Measurements from ENCODE around the gene OR56A5.

The OR56A5 gene

DNA sequence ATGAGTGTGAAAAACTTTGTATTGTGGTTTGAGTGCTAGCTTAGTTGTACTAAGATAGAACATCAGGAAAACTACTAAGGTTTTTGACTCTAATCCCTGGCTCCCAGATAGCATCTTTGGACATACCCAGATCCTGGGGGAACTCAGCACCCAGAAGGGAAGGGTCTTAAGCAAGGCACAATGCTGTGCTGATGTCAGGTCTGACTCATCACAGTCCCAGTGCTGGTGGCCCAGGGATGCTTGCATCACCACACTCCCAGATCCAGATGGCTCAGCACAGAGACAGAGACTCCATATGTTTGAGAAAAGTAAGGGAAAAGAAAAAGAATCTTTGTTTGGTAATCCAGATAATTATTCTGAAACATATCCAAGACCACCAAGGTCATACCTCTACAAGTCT, 44.5 kb downstream of the OR56A5 start:
- DNase-seq (ENCODE audit: low spot score), result no peak
- TF ChIP-seq, protein P1, sequence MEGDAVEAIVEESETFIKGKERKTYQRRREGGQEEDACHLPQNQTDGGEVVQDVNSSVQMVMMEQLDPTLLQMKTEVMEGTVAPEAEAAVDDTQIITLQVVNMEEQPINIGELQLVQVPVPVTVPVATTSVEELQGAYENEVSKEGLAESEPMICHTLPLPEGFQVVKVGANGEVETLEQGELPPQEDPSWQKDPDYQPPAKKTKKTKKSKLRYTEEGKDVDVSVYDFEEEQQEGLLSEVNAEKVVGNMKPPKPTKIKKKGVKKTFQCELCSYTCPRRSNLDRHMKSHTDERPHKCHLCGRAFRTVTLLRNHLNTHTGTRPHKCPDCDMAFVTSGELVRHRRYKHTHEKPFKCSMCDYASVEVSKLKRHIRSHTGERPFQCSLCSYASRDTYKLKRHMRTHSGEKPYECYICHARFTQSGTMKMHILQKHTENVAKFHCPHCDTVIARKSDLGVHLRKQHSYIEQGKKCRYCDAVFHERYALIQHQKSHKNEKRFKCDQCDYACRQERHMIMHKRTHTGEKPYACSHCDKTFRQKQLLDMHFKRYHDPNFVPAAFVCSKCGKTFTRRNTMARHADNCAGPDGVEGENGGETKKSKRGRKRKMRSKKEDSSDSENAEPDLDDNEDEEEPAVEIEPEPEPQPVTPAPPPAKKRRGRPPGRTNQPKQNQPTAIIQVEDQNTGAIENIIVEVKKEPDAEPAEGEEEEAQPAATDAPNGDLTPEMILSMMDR (IDR thresholded peaks at IDR 0.05; ENCODE audit: extremely low read depth, missing control alignments), result no peak

DNA sequence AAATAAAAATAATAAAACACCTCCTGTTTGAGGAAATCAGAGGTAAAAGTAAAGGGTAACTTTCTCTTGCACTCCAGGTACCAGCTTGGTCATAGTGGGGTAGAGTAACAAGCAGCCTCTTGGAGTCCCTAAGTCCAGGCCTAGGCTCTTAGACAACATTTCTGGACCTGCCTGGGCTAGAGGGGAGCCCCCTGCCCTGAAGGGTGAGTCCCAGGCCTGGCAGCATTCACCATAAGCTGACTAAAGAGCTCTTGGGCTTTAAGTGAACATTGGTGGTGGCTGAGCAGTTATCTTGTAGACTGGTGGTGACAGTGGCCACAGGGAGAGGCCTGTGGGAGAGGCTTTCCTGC, 44.9 kb downstream of the OR56A5 start:
- TF ChIP-seq, protein P1 (IDR thresholded peaks at IDR 0.05; ENCODE audit: extremely low read depth, missing control alignments), result no peak
- no peak for DNase-seq (ENCODE audit: low spot score)

DNA sequence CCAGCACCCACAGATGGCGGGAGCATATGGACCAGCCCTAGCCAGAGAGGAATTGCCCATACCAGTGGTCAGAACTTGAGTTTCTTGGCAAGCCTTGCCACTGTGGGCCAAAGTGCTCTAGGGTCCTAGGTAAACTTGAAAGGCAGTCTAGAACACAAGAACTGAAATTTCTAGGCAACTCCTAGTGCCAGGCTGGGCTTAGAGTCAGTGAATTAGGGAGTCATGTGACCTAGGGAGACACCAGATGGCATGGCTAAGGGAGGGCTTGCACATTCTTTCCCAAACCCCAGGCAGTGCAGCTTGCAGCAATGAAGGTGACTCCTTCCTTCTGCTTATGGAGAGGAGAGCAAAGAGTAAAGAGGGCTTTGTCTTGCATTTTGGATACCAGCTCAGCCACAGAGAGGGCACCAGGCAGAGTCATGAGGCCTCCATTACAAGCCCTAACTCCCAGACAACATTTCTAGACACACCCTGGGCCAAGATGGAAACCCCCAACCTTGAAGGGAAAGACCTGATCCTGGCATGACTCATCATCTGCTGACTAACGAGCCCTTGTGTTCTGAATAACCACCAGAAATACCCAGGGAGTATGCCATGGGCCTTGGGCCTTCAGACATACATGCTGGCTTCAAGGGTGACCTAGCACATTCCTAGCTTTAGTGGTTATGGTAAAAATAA, 45.4 kb downstream of the OR56A5 start:
- no peak for DNase-seq (ENCODE audit: low spot score)
- TF ChIP-seq, protein P1 (IDR thresholded peaks at IDR 0.05; ENCODE audit: extremely low read depth, missing control alignments), result no peak

Data from GM20000 (cell line).